Measurements from ENCODE around the gene NOCT.

Gene NOCT

DNA sequence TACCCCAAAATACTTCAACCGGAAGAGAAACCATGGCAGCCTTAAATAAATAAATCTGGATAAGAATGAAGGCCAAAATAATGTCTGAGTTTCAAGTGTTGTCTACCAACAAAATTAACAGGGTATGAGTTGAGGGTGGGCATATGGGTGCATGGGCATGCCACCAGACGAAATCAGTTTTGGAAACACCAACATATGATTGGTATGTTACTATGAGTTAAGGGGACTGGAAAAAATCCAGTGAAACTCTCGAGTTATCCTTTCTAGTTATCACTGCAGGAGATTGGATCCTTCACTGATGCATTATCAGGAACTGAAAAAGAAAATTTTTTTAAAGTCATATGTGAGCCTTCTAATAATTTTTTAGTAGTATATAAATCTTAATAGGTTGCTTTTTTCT, 32.4 kb downstream of the NOCT start:
- TF ChIP-seq, protein P1, sequence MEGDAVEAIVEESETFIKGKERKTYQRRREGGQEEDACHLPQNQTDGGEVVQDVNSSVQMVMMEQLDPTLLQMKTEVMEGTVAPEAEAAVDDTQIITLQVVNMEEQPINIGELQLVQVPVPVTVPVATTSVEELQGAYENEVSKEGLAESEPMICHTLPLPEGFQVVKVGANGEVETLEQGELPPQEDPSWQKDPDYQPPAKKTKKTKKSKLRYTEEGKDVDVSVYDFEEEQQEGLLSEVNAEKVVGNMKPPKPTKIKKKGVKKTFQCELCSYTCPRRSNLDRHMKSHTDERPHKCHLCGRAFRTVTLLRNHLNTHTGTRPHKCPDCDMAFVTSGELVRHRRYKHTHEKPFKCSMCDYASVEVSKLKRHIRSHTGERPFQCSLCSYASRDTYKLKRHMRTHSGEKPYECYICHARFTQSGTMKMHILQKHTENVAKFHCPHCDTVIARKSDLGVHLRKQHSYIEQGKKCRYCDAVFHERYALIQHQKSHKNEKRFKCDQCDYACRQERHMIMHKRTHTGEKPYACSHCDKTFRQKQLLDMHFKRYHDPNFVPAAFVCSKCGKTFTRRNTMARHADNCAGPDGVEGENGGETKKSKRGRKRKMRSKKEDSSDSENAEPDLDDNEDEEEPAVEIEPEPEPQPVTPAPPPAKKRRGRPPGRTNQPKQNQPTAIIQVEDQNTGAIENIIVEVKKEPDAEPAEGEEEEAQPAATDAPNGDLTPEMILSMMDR (IDR thresholded peaks at IDR 0.05) = no peak

DNA sequence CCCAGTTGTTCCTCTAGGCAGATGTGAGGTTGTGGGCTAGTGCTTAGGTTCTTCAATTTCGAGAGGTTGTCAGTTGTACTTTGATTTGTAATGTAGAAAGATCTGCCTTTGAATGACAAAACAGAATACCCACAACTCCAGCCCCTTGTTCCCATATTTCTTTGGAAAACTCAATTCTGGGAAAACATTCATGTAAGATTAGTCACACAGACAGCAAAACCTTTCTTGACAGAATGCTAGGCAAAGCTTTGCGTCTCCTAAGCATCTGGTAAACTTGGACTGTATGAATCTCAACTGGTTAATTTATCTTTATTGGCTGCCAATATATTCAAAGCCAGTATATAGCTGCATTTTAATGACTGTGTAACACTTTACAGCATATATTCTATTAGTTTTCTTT, 34.9 kb downstream of the NOCT start:
- TF ChIP-seq, protein P1 (IDR thresholded peaks at IDR 0.05) = no peak

DNA sequence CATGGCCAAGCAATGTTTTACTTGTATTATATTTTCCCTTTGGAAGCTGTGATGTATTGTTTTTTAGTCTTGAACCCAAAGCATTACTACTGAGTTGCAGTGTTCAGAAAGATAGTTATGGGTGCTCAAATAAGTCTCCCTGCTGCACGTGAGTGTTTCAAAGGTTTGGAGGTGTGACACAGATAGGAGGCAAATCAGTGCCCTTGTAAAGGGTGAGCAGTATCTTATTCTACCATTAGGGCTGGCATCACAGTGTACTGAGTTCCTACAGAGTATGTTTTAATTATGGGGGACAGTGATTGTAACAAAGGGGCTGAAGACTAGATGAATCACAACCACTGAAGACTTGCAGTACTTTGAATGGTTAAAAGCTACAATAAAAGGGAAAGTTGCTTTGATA, 38.3 kb downstream of the NOCT start:
- TF ChIP-seq, protein P1 (IDR thresholded peaks at IDR 0.05) = no peak

DNA sequence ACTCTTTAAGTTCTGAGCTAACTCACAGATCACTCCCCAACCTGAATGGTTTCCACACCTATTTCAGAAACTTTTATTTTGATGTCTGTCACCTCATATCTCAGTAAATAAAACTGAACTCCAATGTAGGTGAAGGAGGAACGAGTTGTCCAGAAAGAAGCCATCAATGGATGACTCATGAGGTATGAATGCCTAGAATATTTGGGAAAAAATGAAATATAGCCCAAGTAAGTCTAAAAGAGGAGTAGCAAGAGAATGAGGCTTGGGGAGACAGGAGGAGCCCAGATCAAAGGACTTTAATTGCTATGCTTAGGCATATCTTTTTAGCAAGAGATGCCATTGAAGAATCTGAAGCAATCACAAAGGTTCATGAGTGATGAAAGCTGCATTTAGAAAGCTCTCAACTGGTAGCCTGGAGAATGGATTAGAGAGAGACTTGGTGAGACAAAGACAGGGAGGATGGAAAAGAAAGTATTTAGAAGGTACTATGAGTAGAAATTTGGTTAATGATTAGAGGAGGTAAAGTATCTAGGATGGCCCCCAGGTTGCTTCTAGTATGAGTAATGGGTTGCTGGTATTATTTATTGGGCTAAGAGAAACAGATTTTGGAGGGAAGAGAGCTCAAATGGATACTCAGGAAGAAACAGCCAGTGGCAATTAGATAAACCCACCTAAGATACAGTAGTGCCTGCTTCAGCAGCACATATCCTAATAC, 39.4 kb downstream of the NOCT start:
- TF ChIP-seq, protein P1 (IDR thresholded peaks at IDR 0.05) = no peak

DNA sequence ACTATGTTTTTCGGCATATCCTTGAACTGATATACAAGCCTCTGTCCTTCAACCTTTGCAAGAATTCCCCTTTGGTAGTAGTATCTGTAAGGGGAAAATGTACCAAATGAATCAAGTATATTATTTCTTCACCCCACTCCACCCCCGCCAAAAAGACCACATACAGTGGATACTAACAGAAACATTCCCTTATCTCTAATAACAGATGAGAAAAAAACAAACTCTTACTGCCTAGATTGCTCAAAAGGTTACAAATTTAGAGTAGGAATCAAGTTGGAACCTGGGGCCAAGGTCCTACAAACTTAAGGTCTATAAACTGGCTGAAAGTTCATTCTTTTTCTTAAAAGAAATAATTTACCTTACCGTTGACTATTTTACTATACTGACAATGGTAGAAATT, 45.0 kb downstream of the NOCT start:
- TF ChIP-seq, protein P1 (IDR thresholded peaks at IDR 0.05) = no peak

DNA sequence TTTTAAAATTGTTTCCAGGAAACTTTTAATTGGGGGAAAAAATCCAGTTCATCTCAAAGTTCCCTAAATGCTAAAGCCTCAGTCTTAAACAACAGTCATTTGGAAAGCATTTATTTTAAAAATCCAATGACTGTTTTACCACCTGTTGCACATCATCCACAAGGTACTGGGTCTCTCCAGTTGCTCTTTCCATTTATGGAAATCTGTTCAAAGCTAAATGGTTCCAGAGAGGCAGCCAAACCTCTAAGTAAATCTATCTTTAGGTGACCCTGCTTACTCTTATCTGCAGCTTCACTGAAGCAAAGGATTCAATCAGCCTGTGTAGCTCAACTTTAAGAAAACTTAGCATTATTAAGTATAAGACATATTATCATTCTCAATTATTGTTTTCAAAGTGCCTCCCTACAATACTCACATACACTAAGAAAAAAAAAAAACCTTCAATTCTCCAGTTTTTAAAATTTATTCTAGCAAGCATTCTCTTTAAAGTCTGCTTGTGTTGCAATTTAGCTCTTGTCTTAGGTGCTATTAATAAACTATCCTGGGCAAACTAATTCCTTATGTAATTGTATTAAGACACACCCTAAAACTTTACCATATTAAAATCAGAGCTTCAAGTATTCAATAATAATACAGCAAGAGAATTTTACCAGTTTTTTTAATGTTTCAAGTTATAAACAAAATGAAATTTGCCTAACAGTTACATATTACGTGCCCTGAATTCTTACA, 60.6 kb downstream of the NOCT start:
- TF ChIP-seq, protein P1 (IDR thresholded peaks at IDR 0.05) = no peak

DNA sequence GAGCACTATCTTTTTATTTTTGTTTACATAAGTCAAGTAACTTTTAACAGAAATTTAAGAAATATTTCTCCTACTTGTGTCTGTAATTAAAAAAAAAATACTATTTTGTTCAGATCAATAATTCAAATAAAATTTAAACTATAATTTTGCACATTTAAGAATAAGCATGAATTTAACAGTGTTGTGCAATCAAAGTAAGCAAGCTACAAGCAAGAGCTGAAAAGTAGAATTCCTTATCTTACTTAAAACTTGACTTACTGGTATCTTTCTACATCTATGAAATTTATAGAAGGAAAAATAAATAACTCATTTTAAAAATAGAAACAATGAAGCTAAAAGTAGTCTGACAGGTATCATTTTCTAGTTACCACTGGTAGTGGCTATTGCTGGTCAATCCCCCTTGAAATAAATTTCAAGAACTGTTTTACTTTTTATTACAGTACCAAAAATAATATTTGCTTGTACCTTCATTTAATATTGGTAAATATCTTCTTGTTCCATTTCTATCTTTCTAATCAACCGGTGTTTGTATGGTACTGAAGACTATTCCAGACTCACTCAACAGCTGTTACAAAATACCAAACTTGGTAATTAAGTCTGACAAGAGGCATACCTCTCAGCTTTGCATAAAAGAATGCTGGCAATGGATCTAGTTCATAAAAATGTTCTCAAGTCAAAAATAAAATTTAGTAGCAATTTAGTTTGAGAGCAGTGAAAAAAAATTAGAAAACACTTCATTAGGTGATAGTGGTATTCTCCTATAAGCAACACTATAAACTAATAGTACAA, 62.2 kb downstream of the NOCT start:
- TF ChIP-seq, protein P1 (IDR thresholded peaks at IDR 0.05) = no peak

Data from LNCAP (cell line).